ENCODE data around the gene OR10H1.
A peak's percentile ranks its signal among the peaks of the same experiment; 100 is the strongest.
"Not testable (repeated sequence)": the region's sequence is repeated elsewhere in the genome, so short reads cannot be mapped to it uniquely, and the experiment has no call there.

Gene OR10H1

GRCh38 chr19:15828121-15828610 lies 12.7 kb upstream of the OR10H1 start:
- DNase-seq = no peak

GRCh38 chr19:15825753-15826152 lies 10.3 kb upstream of the OR10H1 start:
- DNase-seq = no peak

- DNase-seq = no peak
Observed at GRCh38 chr19:15820646-15821045, 5.2 kb upstream of the OR10H1 start.

DNA sequence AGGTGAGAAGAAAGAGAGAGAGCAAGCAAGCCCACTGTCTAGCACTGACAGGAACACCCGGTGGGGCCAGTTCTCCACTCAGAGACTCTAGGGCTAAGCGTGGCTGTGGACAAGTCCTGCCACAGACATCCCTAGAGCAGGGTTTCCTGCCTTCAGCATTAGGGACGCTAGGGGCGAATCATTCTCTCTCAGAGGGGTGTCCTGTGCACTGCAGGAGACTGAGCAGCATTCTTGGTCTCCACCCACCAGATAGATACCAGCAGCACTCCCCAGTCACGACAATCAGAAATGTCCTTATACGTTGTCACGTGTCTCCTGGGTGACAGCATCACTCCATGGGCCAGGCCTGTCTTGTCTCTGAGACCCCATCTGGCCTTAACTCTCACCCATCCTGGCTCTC lies 1.5 kb downstream of the OR10H1 start:
- DNase-seq = no peak

GRCh38 chr19:15812060-15812722 lies 3.3 kb downstream of the OR10H1 start:
- DNase-seq = no peak

DNA sequence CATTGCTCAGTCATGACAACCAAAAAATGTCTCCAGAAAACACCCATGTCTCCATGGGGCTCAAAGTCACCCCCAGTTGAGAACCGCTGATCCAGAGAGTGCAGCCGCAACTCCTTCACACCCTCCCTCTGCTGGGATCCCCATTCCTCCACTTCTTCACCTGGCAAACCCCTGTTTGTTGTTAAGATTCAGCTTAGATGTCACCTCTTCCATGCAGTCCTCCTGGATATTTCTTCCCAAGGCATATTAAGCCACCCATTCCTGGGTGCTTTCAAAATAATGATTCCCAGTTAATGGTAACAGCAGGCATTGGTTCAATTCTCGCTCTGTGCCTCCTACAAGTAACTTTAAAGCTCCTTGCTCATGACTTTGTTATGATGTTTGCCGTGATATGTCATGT lies 4.0 kb downstream of the OR10H1 start:
- DNase-seq = no peak

- no peak for DNase-seq
Observed at GRCh38 chr19:15810335-15810734, 5.1 kb downstream of the OR10H1 start.

GRCh38 chr19:15794279-15794678 lies 21.2 kb downstream of the OR10H1 start:
- not testable (repeated sequence) for DNase-seq

- DNase-seq = no peak
Observed at GRCh38 chr19:15790096-15790495, 25.4 kb downstream of the OR10H1 start.

DNA sequence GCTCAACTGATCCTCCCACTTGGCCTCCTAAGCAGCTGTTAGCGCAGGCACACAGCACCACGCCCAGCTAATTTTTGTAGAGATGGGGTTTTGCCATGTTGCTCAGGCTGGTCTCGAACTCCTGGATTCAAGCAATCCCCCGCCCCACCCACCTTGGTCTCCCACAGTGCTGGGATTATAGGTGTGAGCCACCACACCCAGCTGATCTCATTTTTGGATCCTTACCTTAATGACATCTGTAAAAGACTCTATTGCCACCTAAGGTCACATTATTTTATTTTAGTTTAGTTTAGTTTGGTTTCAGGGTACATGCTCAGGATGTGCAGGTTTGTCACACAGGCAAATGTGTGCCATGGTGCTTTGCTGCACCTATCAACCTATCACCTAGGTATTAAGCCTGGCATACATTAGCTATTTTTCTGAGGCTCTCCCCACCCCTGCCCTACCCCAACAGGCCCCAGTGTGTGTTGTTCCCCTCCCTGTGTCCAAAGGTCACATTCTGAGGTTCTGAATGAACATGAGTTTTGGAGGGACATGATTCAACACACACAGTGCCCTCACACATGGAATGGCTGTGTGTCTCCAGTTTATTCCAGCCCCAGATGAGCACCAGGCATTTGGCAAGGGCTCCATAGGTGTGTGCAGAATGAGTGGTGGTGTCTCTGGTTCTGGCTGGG lies 26.7 kb downstream of the OR10H1 start:
- no peak for DNase-seq

- no peak for DNase-seq
Observed at GRCh38 chr19:15787611-15788155, 27.8 kb downstream of the OR10H1 start, which contains the start of gene OR10H5. OR10H5 (plus strand) TSS chr19:15787661; CDS start chr19:15794049, 6,388 bp downstream.

DNA sequence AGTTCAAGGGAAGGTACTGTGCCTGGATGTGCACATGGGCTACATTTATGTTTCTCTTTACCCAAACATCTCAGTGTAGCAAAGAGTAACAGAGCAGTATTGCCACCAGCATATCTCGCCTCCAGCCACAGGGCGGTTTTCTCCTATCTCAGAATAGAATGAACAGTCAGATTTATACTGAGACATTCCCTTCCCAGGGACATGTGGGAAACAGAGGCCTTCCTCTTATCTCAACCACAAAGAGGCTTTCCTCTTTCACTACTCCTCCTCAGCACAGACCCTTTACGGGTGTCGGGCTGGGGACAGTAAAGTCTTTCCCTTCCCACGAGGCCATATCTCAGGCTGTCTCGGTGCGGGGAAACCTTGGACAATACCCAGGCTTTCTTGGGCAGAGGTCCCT lies 32.6 kb downstream of the OR10H1 start:
- not testable (repeated sequence) for DNase-seq

DNA sequence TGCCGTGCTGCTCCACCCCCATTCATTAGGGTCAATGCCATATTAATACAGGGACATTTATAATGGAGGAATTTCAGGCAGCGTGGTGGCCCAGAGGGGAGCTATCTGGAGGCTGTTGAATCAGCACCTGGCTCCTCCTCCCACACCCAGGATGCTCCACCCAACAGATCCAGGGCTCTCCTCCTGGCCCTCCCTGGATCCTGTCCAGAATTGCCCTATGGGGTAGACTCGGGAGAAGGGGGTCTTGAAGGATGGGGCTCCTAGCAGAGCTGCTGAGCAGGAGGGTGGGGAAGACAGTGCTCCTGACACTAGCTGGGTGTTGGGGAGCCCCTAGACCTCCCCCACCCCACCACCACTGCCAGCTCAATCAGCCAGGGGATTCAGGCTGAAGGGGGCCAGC lies 33.3 kb downstream of the OR10H1 start:
- no peak for DNase-seq

DNA sequence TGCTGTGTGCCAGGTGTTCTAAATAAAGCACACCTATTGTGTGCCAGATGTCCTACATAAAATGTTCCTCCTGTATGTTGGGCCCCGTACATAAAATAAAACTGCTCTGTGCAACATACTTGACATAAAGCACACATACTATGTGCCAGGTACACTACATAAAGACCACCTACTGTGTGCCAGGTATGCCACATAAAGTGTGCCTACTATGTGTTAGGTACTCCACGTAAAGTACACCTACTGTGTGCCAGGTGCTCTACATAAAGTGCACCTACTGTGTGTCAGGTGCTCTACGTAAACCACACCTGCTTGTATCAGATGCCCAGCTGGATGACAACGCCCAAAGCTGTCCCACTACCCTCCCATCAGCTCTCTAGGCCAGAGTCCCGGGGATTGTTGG lies 33.8 kb downstream of the OR10H1 start:
- DNase-seq = no peak

DNA sequence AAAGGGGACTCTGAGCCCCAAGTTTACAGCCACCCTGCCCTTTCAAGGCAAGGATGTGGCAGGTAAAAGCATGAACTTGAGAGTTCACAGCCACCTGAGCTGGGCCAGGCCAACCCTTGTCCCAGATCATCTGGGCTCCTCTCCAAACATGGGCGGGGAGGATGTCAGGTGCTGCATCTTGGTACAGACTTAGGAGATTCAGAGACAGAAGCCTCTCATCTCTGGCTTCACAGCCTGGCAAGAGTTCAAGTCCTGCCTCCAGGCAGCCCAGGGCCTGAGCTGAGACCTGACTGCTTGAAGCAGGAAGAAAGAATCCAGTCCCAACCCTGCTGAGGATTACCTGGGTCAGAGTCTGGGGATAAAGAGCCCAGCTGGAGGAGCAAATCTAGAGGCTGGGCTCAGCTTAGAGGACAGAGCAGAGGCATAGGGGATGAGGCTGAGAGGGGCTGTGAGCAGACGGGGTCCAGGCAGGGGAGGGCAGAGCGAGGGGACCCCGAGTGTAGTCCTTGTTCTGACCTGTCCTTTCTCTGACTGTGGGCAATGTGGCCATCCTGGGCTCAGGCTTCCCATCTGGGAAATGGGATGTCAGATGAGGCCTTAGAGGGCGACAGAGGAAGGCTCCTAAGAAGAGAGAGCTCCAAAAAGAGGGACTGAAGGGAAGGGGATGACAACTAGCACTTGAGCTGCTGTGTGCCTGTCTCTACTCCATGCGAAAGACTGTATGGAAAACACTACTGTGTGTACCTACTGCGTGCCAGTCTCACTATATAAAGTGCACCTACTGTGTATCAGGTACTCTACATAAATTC lies 34.6 kb downstream of the OR10H1 start:
- peak; percentile 53 for DNase-seq

- no peak for DNase-seq
Observed at GRCh38 chr19:15779756-15780476, 35.5 kb downstream of the OR10H1 start.

- peak; percentile 43 for DNase-seq
Observed at GRCh38 chr19:15776991-15777970, 38.2 kb downstream of the OR10H1 start.

DNA sequence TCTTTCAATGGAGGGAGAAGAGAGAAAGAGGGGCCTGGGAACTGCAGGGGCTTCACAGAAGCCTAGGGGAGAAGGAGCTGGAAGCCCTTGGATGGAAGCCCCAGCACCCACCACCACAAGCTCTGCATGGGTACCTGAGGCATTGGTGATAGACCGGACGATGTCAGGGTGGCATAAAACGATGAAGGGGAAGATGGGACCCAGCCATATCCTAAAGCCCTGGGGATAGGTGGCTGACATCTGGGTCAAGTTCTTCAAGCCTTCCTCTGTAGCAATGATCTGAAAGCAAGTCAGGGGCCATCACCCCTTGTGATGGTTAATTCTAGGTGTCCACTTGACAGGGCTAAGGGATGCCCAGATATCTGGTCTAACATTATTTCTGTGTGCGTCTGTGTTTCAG lies 39.2 kb downstream of the OR10H1 start:
- no peak for DNase-seq

DNA sequence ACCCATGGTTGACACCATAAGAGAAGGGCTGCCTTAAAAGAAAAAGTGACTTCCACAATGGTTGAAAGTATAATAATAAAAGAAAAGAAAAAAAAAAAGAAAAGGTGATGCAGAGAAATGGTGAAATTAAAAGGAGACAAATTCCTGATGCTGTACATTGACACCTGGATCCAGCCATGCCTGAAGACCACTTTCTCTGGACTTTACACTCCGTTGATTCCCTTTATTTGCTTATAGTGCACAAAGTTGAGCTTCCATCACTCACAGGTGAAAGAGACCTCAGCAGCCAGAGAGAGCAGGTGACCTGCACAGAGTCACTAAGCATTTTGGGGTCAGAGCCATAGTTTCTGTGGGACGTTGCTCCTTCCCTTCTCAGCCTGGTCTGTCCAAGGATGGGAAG lies 40.2 kb downstream of the OR10H1 start:
- DNase-seq = no peak

DNA sequence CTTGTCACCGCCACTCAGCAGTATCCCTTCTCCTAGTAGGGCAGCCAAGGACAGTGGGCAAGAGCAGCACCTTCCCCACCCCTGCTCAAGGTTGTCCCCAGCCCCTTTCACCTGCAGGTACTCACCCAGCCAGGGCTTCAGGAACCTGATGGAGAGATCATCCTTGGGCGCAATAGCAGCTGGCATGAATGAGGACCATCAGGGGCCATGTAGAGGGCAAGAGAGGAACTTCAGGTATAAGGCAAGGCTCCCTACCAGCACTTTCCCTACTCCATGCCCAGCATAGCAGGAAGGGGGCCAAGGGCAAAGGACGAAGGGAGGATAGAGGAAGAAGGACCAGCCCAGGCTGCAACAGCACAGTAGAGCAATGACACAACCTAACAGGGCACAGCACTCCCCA lies 41.3 kb downstream of the OR10H1 start:
- DNase-seq = not testable (repeated sequence)

GRCh38 chr19:15769586-15769985 lies 45.9 kb downstream of the OR10H1 start:
- no peak for DNase-seq

All from activated CD8-positive, alpha-beta memory T cell treated with anti-CD3 and anti-CD28 coated beads for 24 hours (primary cell).